ENCODE data around the gene PTGES. TPM values are rescaled to one million over a fixed set of nuclear protein-coding genes. Genes with fewer than 3 reads are reported as not detected.

The PTGES gene
- total RNA-seq, 1 donor, result 16.0 TPM

- peak; percentile 85 for DNase-seq (ENCODE audit: low read depth)
- no peak overlapping the region for H3K4me3 ChIP-seq (ENCODE audit: low read depth, low read length)
- TF ChIP-seq CTCF (IDR thresholded peaks at IDR 0.05; ENCODE audit: insufficient read depth, low read depth, low read length), result peak; percentile 95
Observed at GRCh38 chr9:129783516-129784361, 30.9 kb upstream of the PTGES start.

GRCh38 chr9:129781981-129782380, 29.1 kb upstream of the PTGES start:
- TF ChIP-seq CTCF (IDR thresholded peaks at IDR 0.05; ENCODE audit: insufficient read depth, low read depth, low read length), result no peak
- peak; percentile 91 for DNase-seq (ENCODE audit: low read depth)
- H3K4me3 ChIP-seq (ENCODE audit: low read depth, low read length), result no peak overlapping the region

- TF ChIP-seq CTCF (IDR thresholded peaks at IDR 0.05; ENCODE audit: insufficient read depth, low read depth, low read length), result no peak
- H3K4me3 ChIP-seq (ENCODE audit: low read depth, low read length), result no peak overlapping the region
- no peak for DNase-seq (ENCODE audit: low read depth)
Observed at GRCh38 chr9:129781131-129781530, 28.3 kb upstream of the PTGES start.

GRCh38 chr9:129779560-129780190, 26.8 kb upstream of the PTGES start:
- DNase-seq (ENCODE audit: low read depth), result no peak
- TF ChIP-seq CTCF (IDR thresholded peaks at IDR 0.05; ENCODE audit: insufficient read depth, low read depth, low read length), result no peak
- no peak overlapping the region for H3K4me3 ChIP-seq (ENCODE audit: low read depth, low read length)

- no peak for TF ChIP-seq CTCF (IDR thresholded peaks at IDR 0.05; ENCODE audit: insufficient read depth, low read depth, low read length)
- H3K4me3 ChIP-seq (ENCODE audit: low read depth, low read length), result no peak overlapping the region
- no peak for DNase-seq (ENCODE audit: low read depth)
Observed at GRCh38 chr9:129778469-129778868, 25.6 kb upstream of the PTGES start.

- DNase-seq (ENCODE audit: low read depth), result no peak
- no peak overlapping the region for H3K4me3 ChIP-seq (ENCODE audit: low read depth, low read length)
- TF ChIP-seq CTCF (IDR thresholded peaks at IDR 0.05; ENCODE audit: insufficient read depth, low read depth, low read length), result no peak
Observed at GRCh38 chr9:129777769-129778130, 24.9 kb upstream of the PTGES start.

Data from fibroblast of villous mesenchyme (primary cell).